ENCODE results near the gene MDFI. TPM values are rescaled to one million over a fixed set of nuclear protein-coding genes. Genes with fewer than 3 reads are reported as not detected.

MDFI gene, protein sequence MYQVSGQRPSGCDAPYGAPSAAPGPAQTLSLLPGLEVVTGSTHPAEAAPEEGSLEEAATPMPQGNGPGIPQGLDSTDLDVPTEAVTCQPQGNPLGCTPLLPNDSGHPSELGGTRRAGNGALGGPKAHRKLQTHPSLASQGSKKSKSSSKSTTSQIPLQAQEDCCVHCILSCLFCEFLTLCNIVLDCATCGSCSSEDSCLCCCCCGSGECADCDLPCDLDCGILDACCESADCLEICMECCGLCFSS
- total RNA-seq (2014; rRNA removed; shearing (Covaris generic)) = not detected in 2 replicates

DNA sequence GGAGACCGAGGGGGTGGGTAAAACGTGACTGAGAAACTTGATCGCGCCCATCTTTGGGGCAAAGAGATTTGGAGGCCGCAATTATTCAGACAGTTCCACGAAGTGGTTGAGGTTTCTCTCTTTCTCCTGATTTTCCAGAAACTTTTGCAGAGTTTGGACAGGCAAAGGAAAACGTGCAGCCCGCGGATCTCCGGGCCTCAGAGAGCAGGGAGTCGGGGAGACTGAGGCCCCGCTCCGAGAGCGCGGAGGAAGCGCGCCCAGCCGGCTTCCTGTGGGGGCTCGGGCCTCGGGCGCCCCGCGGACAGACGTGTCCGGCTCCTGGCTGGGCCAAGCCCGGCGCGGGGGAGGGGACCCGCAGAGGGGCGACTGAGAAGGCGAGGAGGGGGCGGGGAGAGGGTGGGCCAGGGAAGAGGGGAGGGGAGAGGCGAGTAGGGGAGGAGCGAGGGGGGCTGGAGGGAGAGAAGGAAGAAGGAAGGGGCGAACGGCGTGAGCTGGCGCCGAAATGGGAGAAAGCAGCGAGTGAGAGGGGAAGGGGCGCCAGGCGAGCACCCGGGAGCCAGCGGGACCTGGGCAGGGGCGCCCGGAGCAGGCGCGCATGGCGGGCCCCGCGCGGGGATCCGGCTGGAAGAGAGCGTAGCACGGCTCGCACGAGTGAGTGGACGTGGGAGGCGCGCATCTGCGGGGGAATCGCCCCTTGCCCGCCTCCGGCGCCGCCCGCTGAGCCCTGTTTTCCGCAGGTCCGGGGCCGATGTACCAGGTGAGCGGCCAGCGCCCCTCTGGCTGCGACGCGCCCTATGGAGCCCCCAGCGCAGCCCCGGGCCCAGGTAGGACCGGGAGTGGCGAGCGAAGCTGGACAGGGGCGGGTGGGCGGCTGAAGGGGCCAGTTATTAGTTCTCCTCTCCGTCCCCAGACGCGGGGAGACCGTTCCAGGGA, at the start of gene MDFI:
Gene MDFI (plus strand): TSS at position 467 of the 933 bp plus-strand sequence. CDS start 282 bp downstream, at position 749.
- DNase-seq (ENCODE audit: low spot score) = no peak

DNA sequence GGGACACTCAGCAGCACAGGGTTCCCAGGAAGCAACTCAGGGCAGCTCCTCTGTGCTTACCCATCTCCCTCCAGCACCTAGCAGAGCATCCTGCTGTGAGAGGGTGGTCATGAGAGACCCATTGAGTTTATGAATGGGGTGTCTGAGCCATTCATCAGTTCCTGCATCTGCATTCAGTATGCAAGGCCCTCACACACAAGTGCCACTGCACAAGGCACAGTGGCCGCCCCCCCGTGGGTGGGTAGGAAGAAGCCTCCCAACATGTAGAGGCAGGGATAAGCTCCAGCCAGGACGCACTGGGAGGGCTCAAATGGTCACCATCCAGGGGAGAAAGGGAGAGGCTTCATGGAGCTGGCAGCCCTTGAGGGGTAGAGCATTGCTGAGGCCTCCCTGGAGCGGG, 49.0 kb upstream of the MDFI start:
- DNase-seq (ENCODE audit: low spot score) = no peak

DNA sequence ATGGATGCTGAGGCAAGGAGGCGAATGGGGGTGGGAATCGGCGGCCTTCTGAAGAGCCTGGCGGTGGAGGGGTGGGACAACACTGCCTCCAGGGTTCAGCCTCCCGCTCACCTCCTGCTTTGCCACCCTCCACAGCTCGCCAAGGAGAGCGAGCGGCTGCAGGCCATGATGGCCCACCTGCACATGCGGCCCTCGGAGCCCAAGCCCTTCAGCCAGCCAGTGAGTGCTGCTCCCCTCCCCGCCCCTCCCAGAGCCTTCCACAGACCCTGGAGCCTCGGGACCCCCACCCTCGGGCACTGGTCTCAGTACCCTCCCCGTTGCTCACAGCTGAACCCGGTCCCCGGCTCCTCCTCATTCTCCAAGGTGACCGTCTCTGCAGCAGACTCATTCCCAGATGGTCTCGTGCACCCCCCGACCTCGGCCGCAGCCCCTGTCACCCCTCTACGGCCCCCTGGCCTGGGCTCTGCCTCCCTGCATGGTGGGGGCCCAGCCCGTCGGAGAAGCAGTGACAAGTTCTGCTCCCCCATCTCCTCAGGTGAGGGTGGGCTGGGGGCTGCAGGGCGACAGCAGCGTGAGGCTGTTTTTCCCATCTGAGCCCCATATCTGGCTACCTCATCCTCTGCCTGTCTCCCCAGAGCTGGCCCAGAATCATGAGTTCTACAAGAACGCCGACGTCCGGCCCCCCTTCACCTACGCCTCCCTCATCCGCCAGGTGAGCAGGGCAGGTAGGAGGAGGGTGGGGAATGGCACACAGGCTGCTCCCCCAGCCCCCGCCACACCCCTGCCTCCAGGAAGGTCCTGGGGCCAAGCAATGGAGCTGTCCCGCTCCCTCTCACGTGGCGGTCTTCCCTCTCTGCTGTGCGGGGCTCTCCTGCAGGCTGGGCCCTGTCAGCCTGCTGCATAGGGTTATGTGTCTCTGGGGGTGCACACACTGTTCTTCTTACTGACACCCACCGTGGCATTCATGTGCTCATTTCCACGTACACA, 48.3 kb upstream of the MDFI start:
- no peak for DNase-seq (ENCODE audit: low spot score)

DNA sequence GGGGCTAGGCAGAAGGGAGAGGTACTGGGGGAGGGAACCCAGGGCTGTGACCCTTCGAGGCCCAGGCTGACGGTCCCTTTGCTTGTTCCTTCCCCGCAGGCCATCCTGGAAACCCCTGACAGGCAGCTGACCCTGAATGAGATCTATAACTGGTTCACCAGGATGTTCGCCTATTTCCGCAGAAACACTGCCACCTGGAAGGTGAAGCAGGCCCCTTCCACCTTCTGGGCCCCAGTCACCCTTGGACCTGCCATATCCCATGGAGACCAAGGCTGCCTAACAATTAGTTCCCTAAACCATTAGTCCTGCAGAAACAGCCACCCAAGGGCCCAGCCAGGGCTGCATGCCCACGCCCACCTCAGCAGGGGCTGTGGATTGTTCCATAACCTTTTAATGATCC, 47.1 kb upstream of the MDFI start:
- DNase-seq (ENCODE audit: low spot score) = no peak

DNA sequence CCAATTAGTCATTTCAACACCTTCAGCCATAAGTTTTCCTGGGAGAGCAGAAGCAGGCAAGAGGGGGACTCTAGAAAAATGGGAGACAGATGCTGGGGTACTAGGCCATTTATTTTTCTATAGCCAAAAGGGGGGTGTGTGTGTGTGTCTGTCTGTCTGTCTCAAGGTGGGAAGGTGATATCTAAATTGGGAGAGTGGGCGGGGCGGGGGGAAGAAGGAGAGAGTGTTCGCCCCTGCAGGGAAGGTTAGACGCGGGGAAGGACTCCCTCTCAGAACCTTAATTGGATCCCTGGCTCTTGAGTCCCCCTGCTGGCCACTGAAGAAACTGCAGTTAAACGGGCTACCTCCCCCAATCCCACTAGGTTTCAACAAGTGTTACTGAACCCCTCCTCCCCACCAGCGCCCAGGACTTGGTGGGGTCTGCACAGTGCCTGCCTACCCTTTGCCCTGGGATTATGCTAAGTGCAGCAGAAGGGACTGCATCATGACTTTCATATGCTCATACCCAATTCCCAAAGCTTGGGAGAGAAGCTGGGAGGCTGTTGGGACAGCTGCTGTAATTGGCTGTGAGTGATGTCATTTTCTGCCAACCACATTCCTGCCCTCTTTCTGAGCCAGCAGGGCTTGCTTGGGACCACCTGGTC, 46.3 kb upstream of the MDFI start:
- peak; percentile 60 for DNase-seq (ENCODE audit: low spot score)

DNA sequence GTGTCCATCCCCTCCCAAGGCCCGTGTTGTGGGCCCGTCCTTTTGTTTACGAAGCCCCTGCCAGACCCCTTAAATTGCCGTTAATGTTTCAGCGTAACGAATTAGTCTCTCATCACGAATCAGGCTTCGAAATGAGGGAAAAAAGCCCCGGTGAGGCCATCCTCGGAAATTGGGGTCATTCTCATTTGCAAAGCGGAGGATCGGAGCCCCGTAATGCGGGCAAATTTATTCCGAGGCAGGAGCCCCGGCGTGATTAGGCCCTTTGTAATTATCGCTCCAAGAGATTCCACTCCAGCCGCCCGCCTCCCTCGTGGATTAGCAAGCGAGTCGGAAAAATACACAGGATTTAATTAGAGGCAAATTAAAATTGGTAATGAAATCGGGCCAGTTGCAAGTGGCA, 44.9 kb upstream of the MDFI start:
- no peak for DNase-seq (ENCODE audit: low spot score)

DNA sequence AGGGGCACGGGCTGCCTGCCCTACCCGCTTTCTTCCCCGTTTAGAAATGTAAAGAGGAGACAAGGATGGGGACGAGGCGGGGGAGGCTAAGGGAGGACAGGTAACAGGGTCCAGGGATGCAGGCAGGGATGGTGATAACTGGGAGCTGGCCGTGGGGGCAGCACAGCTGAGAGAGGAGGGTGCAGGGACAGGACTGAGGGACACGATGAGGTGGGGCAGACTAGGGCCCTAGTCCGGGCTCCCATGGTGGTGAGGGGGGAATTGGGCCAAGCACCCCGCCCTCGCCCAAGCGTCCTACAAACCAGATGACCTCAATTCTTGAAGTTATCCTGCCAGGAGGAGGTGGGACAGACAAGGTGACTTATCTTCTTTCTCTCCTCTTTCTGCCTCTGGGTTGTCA, 44.4 kb upstream of the MDFI start:
- no peak for DNase-seq (ENCODE audit: low spot score)

DNA sequence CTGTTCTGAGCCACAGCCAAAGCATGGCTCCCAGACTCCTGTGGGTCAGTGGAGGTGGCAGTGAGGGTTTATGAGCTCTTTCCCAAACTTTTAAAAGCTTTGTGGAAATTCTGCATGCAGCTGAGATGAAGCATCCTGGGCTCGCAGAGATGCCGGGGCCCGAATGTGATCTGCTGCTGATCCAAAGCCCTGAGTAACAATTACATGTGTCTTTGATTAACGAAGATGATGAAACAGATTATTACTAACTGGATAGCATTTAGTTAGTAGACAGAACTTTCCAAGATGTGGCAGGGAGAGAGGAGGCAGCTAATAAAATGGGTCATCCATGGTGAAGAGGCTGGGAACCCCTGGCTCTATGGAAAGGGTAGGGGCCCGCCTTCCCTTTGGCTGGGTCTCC, 43.9 kb upstream of the MDFI start:
- DNase-seq (ENCODE audit: low spot score) = no peak

DNA sequence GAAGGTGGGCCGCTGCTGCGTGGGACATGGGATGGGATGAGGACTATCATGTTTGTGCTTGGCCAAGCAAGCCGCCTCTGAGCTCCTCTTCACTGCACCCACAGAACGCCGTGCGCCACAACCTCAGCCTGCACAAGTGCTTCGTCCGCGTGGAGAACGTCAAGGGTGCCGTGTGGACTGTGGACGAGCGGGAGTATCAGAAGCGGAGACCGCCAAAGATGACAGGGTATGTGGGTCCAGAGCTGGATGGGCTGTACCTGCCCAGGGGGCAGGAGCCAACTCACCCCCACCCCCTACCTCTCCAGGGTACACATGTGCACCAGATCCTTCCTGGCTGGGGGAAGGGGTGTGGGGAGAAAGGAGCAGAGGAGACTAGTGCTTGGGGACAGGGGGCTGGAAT, 43.5 kb upstream of the MDFI start:
- no peak for DNase-seq (ENCODE audit: low spot score)

DNA sequence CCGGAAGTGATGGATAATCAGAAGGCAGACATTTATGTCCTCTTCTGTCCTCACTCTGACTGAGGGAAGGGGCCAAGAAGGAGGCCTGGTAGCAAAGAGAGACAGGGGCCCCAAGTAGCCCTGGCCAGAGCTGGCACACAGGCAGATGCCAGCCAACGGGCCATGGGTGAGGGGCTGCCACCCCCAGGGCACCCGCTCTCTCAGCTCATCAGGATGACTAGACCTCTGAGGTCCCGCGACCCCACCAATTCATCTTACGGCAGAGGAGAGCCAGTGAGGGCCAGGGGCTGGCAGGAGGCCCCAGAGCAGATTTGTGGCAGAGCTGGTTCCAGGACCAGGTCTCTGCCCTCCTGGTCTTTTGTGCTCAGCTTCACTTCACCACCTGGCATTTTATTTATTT, 43.1 kb upstream of the MDFI start:
- DNase-seq (ENCODE audit: low spot score) = no peak

DNA sequence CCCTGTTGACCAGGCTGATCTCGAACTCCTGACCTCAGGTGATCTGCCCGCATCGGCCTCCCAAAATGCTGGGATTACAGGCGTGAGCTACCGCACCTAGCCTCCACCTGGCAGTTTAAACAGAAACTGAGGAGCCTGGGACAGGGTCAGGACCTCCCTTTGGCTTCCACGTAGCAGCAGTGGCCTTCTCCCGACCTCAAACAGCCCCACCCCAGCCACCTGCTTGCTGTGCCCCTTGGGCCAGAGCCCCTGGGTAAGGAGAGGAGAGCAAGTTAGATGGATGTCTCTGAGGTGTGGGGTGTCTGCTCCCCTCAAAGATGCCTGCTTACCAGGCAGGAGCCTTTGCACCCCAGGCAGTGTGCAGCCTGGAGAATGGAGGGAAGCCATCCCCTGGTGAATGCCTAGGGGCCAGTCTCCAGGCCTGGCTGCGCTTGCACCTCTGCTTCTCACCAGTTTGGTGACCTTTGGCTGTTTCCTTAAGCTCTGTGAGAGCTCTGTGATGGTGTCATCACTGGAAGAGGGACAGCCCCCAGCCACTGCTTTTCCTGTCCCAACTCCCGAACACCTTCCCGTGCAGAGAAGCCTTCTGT, 42.1 kb upstream of the MDFI start:
- no peak for DNase-seq (ENCODE audit: low spot score)

DNA sequence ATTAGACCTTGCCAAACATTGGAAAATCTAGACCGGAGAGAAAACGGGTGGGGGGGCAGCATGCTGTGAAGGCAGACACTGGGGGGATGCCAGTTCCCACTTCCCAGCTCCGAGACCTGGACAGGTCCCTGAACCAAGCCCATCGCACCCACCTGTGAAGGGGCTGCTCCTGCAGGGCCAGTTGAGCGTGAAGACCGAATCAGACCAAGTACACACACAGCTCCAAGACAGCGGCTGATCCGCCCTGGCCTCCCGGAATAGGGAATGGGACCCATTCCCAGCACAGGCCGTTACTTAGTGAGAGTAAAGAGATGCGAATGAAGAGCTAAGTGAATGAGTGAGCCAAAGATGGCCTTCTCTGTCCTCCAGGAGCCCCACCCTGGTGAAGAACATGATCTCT, 41.5 kb upstream of the MDFI start:
- no peak for DNase-seq (ENCODE audit: low spot score)

DNA sequence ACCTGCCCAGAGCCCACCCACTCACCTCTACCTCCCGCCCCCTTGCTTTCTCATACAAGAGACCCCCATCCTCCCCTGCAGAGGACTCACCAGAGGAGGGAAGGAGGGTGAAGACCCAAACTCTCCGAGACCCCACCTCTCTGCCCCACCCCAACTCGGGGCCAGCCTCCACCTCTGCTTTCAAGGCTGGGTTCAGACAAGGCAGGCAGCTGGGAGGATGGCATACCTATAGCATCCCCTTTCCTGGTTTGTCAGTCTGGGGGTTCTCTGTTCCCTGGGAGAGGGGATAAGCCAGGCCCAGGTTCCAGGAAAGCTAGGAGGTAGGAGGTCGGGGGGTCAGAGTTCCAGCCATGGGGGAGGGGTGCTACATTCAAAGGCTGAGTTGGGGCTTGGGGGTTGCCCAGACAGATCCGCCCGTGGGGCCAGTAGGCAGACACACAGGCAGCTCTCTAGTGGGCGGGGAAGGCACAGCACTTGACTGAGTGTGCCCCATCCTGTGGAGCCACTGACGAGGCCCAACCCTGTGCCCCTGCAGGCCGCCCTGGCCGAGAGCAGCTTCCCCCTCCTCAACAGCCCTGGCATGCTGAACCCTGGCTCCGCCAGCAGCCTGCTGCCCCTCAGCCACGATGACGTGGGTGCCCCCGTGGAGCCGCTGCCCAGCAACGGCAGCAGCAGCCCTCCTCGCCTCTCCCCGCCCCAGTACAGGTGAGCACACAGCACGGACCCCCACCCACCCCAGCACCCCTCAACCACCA, 40.8 kb upstream of the MDFI start:
- DNase-seq (ENCODE audit: low spot score) = no peak

DNA sequence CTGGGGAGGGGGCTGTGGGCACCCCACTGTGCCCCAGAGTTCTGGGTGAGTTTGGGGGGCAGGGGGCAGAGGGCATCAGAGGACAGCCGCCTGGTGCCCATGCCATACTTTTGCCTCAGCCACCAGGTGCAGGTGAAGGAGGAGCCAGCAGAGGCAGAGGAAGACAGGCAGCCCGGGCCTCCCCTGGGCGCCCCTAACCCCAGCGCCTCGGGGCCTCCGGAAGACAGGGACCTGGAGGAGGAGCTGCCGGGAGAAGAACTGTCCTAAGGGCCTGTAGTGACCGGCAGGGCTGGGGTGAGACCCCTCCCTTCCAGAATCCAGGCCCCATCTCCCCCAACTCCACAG, 39.6 kb upstream of the MDFI start:
- DNase-seq (ENCODE audit: low spot score) = no peak

DNA sequence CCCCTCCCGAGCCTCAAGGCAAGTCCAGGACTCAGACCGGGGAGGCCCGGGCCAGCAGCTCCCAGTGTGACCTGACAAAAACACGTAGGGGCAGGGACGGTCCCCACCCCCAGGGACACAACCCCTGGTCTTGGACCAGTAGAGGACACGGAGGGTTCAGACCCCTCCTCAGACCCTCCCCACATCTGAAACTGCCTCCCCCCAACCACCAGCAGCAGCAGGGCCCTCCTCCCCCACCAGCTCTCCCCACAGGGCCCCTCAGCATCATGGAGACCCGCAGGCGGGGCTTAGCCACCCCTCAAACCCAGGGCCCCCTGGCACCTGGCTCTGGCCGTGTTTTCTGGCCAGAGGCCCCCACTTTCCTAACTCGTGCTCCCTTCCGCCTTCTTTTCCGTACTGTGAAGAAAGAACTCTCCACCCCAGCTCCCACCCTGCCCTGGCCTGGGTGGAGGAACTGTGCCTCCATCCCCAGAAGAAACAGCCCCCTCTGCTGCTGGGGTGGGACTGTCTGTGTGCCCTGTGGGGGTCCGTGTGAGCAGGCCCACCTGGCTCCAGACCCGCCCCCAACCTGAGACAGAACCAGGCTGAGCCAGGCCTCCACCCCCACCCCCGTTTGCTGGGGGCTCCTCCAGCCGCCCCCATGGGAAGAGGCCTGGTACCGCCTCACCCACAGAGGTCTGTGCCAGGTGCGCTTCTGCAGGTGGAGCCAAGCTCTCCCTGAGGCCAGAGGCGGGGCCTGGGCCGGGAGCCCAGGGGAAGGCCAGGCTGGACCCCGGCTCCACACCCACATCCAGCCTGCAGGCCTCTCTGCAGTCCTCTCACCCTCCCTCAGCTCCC, 39.0 kb upstream of the MDFI start:
- DNase-seq (ENCODE audit: low spot score) = no peak

DNA sequence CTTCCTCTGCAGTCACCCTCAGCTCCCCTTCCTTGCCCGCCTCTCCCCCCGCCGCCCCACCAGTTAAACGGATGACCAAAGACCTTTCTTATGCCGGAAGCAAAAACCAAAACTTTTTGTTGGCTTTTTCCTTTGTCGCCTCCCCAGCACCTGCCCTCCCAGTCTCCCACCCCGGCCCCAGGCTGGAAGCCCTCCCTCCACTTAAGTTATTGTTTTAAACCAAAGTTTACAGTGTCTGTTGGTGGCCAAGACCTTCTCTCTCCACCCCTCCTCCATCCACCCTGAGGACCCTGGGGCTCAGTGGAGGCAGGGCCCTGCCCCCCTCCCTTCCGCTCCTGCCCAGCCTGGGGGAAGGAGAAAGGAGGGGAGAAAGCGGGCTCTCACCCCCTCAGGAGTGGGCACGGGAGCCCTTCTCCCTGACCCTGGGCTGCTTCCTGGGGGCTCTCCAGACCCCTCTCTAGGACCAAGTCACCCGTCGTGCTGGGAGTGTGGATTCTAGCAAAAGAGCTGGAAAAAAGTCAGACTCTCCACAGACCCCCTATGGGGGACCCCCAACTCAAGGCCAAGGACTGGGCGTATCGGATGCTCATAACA, 38.3 kb upstream of the MDFI start:
- no peak for DNase-seq (ENCODE audit: low spot score)

DNA sequence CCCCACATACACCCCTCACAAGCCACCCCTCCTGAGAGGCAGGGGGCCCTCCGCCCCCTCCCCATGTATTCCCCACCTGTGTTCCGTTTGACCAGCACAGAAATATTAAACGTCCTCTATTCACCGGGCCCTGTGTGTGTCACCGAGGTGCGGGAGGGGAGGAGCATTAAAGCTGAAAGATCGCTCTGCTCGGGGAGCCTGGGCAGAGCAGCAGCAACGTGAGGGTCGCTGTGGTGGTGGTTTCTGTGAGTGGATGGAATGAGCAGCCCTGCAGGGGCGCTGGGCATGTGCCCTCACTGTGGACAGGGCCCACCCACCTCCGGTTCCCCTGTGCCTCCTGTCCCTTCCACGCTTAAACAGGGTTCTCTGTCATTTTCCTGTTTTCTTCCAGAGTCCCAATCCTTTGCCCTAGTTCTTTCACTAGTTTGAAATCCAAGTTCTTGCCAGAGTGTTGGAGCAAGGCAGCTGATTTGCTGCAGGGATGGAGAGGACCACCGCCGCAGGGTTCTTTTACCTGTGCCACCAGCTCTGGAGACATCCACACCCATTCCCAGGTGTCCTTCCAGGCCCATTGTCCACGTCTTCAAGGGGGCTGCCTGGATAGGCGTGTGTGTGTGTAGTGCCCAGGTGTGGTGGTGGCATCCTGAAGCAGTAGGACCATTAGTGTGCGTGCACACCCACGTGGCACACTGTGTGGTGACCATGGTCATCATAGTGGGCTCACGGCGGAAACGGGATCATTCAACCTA, 37.6 kb upstream of the MDFI start:
- no peak for DNase-seq (ENCODE audit: low spot score)

DNA sequence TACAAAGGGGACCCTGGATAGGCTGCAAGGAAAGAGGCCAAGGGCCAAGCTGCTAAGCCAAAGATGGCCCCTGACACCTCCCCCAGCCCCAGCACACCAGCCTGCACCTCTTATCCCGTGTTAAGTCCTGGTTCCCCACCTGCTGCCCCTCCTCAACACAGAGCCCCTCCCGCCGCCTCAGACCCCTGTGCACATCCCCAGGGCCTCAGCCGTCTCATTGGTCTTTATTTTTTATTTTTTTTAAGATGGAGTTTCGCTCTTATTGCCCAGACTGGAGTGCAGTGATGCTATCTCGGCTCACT, 37.1 kb upstream of the MDFI start:
- no peak for DNase-seq (ENCODE audit: low spot score)

DNA sequence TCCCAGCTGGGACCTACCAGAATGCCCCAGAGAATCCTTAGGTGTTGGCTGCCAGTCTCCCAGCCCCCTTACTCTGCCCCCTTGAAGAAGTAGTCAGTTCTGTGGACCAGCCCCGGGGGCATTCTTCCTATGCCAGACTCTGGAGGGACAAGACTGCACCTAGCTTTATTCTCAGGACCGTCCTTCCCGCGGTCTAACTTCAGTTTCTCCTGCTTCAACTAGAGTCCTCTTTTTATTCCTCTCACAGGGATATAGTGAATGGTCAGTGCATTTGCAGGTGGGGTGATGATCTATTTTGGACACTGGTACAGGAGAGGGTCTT, 35.9 kb upstream of the MDFI start:
- no peak for DNase-seq (ENCODE audit: low spot score)
